NB4 (cell line): ENCODE measurements around the gene PGF.

Experiments used
- MAX ChIP-seq: IDR thresholded peaks from 2 replicates; pipeline ENCODE4 v1.6.1; 2011; ENCODE audit warnings: low read depth, low read length
- MYC ChIP-seq: IDR thresholded peaks from 2 replicates; pipeline ENCODE4 v1.6.1; 2011; ENCODE audit warnings: low read depth, low read length
- POLR2A ChIP-seq: IDR thresholded peaks from 2 replicates; pipeline ENCODE4 v1.6.1; 2011; ENCODE audit warnings: mild to moderate bottlenecking; ENCODE audit not compliant: insufficient read length; ENCODE audit errors: extremely low read depth
- TF ChIP-seq, protein P1 (sequence below): IDR thresholded peaks from one replicate; pipeline ENCODE4 v1.5.1; 2012; ENCODE audit warnings: low read depth, low read length

GRCh38 chr14:74918380-74918779 lies 37.0 kb downstream of the PGF start:
- TF ChIP-seq POLR2A (no peak), MAX (no peak), MYC (no peak)
- TF ChIP-seq, protein P1, sequence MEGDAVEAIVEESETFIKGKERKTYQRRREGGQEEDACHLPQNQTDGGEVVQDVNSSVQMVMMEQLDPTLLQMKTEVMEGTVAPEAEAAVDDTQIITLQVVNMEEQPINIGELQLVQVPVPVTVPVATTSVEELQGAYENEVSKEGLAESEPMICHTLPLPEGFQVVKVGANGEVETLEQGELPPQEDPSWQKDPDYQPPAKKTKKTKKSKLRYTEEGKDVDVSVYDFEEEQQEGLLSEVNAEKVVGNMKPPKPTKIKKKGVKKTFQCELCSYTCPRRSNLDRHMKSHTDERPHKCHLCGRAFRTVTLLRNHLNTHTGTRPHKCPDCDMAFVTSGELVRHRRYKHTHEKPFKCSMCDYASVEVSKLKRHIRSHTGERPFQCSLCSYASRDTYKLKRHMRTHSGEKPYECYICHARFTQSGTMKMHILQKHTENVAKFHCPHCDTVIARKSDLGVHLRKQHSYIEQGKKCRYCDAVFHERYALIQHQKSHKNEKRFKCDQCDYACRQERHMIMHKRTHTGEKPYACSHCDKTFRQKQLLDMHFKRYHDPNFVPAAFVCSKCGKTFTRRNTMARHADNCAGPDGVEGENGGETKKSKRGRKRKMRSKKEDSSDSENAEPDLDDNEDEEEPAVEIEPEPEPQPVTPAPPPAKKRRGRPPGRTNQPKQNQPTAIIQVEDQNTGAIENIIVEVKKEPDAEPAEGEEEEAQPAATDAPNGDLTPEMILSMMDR, result no peak
